ENCODE results near the gene DCC.
"Not testable (repeated sequence)": the region's sequence is repeated elsewhere in the genome, so short reads cannot be mapped to it uniquely, and the experiment has no call there.

DCC gene

DNA sequence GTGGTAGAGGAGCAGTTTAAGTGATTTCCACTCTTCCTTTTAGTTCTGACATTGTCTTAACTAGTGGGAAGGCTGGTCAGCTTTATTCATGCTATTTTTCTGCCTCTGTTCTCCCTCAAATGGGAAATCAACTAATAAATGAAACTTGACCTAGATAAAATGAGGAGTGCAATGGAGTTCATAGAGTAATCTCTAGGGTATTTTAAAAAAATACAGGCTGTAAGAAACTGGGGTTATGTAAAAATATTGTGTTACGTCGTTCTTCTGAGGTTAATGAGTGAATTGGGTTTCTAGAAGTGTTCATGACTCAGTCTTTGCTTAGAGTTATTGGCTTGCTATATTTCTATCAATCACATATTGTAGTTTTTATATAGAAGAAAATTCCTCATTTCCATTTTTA is 1150.0 kb downstream of the DCC start:
- H3K4me3 ChIP-seq (replicated peaks; ENCODE audit: low read depth, low read length), result no peak overlapping the region
- no peak for DNase-seq (ENCODE audit: extremely low read depth, low read depth)
- TF ChIP-seq, protein P1, sequence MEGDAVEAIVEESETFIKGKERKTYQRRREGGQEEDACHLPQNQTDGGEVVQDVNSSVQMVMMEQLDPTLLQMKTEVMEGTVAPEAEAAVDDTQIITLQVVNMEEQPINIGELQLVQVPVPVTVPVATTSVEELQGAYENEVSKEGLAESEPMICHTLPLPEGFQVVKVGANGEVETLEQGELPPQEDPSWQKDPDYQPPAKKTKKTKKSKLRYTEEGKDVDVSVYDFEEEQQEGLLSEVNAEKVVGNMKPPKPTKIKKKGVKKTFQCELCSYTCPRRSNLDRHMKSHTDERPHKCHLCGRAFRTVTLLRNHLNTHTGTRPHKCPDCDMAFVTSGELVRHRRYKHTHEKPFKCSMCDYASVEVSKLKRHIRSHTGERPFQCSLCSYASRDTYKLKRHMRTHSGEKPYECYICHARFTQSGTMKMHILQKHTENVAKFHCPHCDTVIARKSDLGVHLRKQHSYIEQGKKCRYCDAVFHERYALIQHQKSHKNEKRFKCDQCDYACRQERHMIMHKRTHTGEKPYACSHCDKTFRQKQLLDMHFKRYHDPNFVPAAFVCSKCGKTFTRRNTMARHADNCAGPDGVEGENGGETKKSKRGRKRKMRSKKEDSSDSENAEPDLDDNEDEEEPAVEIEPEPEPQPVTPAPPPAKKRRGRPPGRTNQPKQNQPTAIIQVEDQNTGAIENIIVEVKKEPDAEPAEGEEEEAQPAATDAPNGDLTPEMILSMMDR (IDR thresholded peaks at IDR 0.05; ENCODE audit: low read depth, low read length, missing control alignments), result no peak

DNA sequence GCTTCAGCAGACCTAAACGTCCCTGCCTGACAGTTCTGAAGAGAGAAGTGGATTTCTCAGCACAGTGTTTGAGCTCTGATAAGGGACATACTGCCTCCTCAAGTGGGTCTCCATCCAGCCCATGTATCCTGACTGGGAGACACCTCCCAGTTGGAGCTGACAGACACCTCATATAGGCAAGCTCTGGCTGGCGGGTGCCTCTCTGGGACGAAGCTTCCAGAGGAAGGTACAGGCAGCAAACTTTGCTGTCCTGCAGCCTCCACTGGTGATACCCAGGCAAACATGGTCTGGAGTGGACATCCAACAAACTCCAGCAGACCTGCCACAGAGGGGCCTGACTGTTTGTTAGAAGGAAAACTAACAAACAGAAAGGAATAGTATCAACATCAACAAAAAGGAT is 1156.0 kb downstream of the DCC start:
- no peak overlapping the region for H3K4me3 ChIP-seq (replicated peaks; ENCODE audit: low read depth, low read length)
- DNase-seq (ENCODE audit: extremely low read depth, low read depth), result no peak
- TF ChIP-seq, protein P1 (IDR thresholded peaks at IDR 0.05; ENCODE audit: low read depth, low read length, missing control alignments), result no peak

DNA sequence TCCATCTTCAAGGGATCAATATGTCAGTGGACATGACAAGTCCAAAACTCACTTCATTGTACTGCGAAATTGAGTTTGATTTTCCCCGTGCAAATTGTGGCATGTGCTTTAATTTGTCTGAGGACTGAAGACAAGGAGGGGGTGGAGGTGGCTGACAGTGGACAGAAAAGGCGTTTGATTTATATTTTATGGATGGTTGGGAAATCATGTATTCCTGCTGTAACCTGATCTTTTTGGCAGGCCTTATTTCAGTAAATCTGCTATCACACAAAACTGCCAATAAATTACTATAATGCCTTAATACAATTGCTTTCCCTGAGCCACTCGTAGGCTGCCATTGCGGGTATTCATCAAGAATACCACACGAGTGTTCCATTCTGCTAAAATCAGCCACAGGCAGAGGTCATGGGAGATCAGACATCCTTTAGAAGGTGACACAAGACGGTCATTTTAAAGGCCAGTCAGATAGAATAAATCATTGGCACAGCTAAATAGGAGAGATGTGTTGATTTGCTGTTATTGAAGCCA is 1164.0 kb downstream of the DCC start:
- TF ChIP-seq, protein P1 (IDR thresholded peaks at IDR 0.05; ENCODE audit: low read depth, low read length, missing control alignments), result no peak
- no peak for DNase-seq (ENCODE audit: extremely low read depth, low read depth)
- no peak overlapping the region for H3K4me3 ChIP-seq (replicated peaks; ENCODE audit: low read depth, low read length)

DNA sequence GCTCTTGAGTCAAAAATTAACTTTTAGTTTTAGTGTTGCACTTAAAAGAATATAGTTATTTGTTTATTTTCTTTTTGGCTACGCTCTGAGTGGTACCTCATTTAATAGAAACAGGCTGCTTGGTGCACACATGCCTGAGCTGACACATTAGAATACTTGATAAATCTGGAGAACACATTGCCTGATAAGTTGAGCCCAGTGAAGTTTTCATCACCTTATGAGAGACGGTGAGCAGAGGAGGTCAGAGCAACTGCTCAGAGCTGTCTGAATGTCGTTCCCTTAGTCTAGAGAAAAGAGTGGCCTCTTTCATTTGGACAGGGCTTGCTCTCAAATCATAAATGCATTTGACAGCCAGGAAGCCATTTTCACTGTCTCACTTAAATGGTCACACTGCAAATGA is 1168.5 kb downstream of the DCC start:
- TF ChIP-seq, protein P1 (IDR thresholded peaks at IDR 0.05; ENCODE audit: low read depth, low read length, missing control alignments), result no peak
- no peak for DNase-seq (ENCODE audit: extremely low read depth, low read depth)
- H3K4me3 ChIP-seq (replicated peaks; ENCODE audit: low read depth, low read length), result no peak overlapping the region

DNA sequence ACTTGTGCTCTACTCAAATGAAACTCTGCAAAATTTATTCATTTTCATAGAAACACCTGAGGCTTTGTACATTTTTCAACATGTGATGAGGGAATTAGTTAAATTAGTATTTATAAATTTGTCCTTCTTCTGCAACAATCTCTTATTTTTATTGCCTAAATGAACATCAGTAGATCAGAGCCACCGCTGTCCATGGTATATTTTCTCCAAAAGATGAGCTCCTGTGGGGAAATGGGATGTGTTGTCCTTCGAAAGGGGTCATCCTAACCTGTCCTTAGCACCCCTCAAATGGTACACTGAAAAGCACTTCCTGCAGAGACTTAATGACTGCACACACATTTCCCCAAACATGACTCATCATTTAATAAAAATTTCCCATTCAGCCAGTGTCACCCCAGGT is 1169.9 kb downstream of the DCC start:
- TF ChIP-seq, protein P1 (IDR thresholded peaks at IDR 0.05; ENCODE audit: low read depth, low read length, missing control alignments), result no peak
- no peak for DNase-seq (ENCODE audit: extremely low read depth, low read depth)
- no peak overlapping the region for H3K4me3 ChIP-seq (replicated peaks; ENCODE audit: low read depth, low read length)

DNA sequence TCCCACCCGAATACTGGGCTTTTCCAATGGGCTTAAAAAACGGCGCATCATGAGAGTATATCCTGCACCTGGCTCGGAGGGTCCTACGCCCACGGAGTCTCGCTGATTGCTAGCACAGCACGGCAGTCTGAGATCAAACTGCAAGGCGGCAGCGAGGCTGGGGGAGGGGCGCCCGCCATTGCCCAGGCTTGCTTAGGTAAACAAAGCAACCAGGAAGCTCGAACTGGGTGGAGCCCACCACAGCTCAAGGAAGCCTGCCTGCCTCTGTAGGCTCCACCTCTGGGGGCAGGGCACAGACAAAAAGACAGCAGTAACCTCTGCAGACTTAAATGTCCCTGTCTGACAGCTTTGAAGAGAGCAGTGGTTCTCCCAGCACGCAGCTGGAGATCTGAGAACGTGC is 1171.7 kb downstream of the DCC start:
- not testable (repeated sequence) for H3K4me3 ChIP-seq (replicated peaks; ENCODE audit: low read depth, low read length); DNase-seq (ENCODE audit: extremely low read depth, low read depth)

DNA sequence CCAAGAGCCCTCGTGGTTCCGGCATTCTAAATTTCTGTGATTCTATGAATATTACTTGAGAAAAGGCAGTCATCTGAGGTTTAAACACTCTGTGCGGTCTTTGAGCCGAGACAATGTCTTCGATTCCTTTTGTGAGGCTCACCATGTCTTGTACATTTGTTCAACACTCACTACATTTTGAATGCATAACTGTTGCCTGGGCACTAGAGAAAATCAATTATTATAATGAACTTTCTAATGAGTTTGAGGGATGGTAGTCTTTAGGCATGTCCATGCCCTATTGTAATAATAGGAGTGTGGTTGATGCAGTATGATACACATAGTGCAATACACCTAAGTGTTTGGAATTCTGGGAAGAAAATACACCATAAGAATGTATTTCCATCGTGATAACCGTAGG is 1181.1 kb downstream of the DCC start:
- no peak for DNase-seq (ENCODE audit: extremely low read depth, low read depth)
- TF ChIP-seq, protein P1 (IDR thresholded peaks at IDR 0.05; ENCODE audit: low read depth, low read length, missing control alignments), result no peak
- H3K4me3 ChIP-seq (replicated peaks; ENCODE audit: low read depth, low read length), result no peak overlapping the region

Data from HFF-Myc (cell line).